ENCODE measurements around the gene MYLK4. TPM values are rescaled to one million over a fixed set of nuclear protein-coding genes. Genes with fewer than 3 reads are reported as not detected.

MYLK4 gene
- total RNA-seq, 1 experiment from 2014 or later: 0.73 TPM

DNA sequence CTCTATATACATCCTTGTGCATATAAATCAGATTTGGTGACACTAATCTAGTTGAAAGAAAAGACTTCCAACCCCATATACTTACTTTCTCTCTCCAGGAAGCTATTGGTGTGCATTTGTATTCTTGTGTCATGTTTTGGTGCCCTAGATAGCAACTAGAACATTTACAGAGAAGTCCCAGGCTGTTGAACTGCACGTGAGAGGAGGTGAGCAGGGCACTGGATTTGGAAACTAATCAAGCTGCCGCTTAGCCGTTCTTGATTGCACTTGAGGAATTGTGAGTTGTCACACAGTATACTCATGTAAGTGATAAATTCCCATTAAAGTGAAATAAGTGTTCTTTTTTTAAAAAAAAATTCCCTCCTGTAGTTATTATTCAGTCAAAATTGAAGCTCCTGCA lies 22.1 kb upstream of the MYLK4 start:
- DNase-seq: no peak
- TF ChIP-seq, protein P1, sequence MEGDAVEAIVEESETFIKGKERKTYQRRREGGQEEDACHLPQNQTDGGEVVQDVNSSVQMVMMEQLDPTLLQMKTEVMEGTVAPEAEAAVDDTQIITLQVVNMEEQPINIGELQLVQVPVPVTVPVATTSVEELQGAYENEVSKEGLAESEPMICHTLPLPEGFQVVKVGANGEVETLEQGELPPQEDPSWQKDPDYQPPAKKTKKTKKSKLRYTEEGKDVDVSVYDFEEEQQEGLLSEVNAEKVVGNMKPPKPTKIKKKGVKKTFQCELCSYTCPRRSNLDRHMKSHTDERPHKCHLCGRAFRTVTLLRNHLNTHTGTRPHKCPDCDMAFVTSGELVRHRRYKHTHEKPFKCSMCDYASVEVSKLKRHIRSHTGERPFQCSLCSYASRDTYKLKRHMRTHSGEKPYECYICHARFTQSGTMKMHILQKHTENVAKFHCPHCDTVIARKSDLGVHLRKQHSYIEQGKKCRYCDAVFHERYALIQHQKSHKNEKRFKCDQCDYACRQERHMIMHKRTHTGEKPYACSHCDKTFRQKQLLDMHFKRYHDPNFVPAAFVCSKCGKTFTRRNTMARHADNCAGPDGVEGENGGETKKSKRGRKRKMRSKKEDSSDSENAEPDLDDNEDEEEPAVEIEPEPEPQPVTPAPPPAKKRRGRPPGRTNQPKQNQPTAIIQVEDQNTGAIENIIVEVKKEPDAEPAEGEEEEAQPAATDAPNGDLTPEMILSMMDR (IDR thresholded peaks at IDR 0.05; ENCODE audit: unreplicated experiment): no peak
- Mint-ChIP-seq H3K4me3 (ENCODE audit: low read depth, unreplicated experiment) (no peak overlapping the region), H3K9me3 (ENCODE audit: low read depth, unreplicated experiment) (no peaks in the 10 kb centered on the region), H3K36me3 (ENCODE audit: insufficient read depth, unreplicated experiment) (peaks cover 10% of the 10 kb centered on the region), H3K27ac (ENCODE audit: unreplicated experiment) (no peak overlapping the region), H3K4me1 (ENCODE audit: low read depth, unreplicated experiment) (peaks cover 9% of the 10 kb centered on the region), H3K27me3 (ENCODE audit: unreplicated experiment) (no peaks in the 10 kb centered on the region)
- BruUV-seq (replicated peaks): no TSS peak
- intact Hi-C loops (cut with micrococcal nuclease; ENCODE audit: unreplicated experiment): no loop called here
- CTCF ChIA-PET: no interaction called here

DNA sequence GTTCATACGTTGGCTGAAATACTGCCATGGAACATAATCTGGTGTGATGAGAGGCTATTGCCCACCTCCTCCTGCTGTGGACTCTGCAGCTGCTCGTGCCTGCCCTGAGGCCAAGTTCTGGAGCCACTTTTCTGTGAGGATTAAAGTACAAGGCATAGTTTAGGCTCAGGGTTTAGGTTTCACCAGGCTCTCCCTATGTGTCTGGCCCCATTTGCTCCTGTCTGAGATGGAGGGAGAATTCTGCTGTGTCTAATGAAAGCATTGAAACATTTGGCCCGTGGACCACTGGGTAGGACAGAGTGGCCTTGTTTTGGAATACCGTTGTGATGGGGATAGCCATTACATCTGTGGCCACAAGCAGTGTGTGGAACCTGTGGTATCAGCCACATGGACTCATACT lies 20.4 kb upstream of the MYLK4 start:
- Mint-ChIP-seq H3K27me3 (ENCODE audit: unreplicated experiment) (no peaks in the 10 kb centered on the region), H3K27ac (ENCODE audit: unreplicated experiment) (no peak overlapping the region), H3K4me3 (ENCODE audit: low read depth, unreplicated experiment) (no peak overlapping the region), H3K9me3 (ENCODE audit: low read depth, unreplicated experiment) (no peaks in the 10 kb centered on the region), H3K4me1 (ENCODE audit: low read depth, unreplicated experiment) (peaks cover 9% of the 10 kb centered on the region), H3K36me3 (ENCODE audit: insufficient read depth, unreplicated experiment) (peaks cover 26% of the 10 kb centered on the region)
- TF ChIP-seq, protein P1 (IDR thresholded peaks at IDR 0.05; ENCODE audit: unreplicated experiment): no peak
- intact Hi-C loops (cut with micrococcal nuclease; ENCODE audit: unreplicated experiment): no loop called here
- BruUV-seq (replicated peaks): no TSS peak
- CTCF ChIA-PET: no interaction called here
- DNase-seq: no peak

DNA sequence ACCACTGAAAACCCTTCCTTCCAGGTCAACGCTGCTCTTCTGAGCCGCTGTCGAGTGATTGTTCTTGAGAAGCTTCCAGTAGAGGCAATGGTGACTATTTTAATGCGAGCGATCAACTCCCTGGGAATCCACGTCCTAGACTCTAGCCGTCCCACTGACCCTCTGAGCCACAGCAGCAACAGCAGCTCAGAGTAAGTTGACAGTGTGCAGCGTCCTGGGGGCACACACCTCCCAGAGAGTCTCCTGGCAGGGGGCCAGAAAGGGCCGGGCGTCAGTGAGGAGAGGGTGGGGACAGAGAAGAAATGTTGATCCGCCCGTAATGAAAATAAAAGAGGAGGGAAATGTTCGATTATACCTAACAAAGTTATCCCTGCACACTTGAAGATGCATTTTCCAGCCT lies 19.4 kb upstream of the MYLK4 start:
- peak; percentile 40 for DNase-seq
- Mint-ChIP-seq H3K27ac (ENCODE audit: unreplicated experiment) (no peak overlapping the region), H3K27me3 (ENCODE audit: unreplicated experiment) (no peaks in the 10 kb centered on the region), H3K4me3 (ENCODE audit: low read depth, unreplicated experiment) (no peak overlapping the region), H3K9me3 (ENCODE audit: low read depth, unreplicated experiment) (no peaks in the 10 kb centered on the region), H3K36me3 (ENCODE audit: insufficient read depth, unreplicated experiment) (peaks cover 32% of the 10 kb centered on the region), H3K4me1 (ENCODE audit: low read depth, unreplicated experiment) (peaks cover 9% of the 10 kb centered on the region)
- intact Hi-C loops (cut with micrococcal nuclease; ENCODE audit: unreplicated experiment): no loop called here
- BruUV-seq (replicated peaks): no TSS peak
- TF ChIP-seq, protein P1 (IDR thresholded peaks at IDR 0.05; ENCODE audit: unreplicated experiment): no peak
- CTCF ChIA-PET: interaction anchor here (0.5 kb wide), 1 partner anchor 205 kb away, joined by 4 read pairs; no protein-coding TSS in a partner anchor

DNA sequence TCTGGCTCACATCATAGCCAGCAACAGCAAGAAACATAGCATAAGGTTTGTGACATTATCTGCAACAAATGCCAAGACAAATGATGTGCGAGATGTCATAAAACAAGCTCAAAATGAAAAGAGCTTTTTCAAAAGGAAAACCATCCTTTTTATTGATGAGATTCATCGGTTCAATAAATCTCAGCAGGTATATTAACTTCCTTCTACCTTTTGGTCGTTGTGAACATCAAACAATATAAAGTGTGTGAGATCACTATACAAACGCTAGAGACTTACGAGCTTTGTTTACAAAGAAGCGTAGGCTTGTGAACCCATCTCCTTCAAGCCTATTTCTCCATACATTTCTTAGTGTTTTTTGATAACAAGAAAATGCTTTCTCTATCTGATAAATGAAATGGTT lies 18.0 kb upstream of the MYLK4 start:
- Mint-ChIP-seq H3K4me1 (ENCODE audit: low read depth, unreplicated experiment) (peaks cover 9% of the 10 kb centered on the region), H3K36me3 (ENCODE audit: insufficient read depth, unreplicated experiment) (peaks cover 44% of the 10 kb centered on the region), H3K9me3 (ENCODE audit: low read depth, unreplicated experiment) (no peaks in the 10 kb centered on the region), H3K27ac (ENCODE audit: unreplicated experiment) (peak overlapping the region; percentile 47), H3K27me3 (ENCODE audit: unreplicated experiment) (no peaks in the 10 kb centered on the region), H3K4me3 (ENCODE audit: low read depth, unreplicated experiment) (peak overlapping the region; percentile 74)
- intact Hi-C loops (cut with micrococcal nuclease; ENCODE audit: unreplicated experiment): no loop called here
- no TSS peak for BruUV-seq (replicated peaks)
- no peak for DNase-seq
- CTCF ChIA-PET: interaction anchor here (1.2 kb wide), 1 partner anchor 164 kb away, joined by 3 read pairs; no protein-coding TSS in a partner anchor
- TF ChIP-seq, protein P1 (IDR thresholded peaks at IDR 0.05; ENCODE audit: unreplicated experiment): no peak
